ENCODE results near the gene ASTN2.

Gene ASTN2

GRCh38 chr9:116569111-116569510 is 845.7 kb downstream of the ASTN2 start:
- TF ChIP-seq GATA2 (IDR thresholded peaks at IDR 0.05; ENCODE audit: low read depth, low read length) = no peak
- TF ChIP-seq GATA3 (IDR thresholded peaks at IDR 0.05; ENCODE audit: low read depth, low read length) = no peak

- TF ChIP-seq GATA3 (IDR thresholded peaks at IDR 0.05; ENCODE audit: low read depth, low read length) = no peak
- no peak for TF ChIP-seq GATA2 (IDR thresholded peaks at IDR 0.05; ENCODE audit: low read depth, low read length)
These were observed 848.0 kb downstream of the ASTN2 start for GRCh38 chr9:116566677-116567488.

DNA sequence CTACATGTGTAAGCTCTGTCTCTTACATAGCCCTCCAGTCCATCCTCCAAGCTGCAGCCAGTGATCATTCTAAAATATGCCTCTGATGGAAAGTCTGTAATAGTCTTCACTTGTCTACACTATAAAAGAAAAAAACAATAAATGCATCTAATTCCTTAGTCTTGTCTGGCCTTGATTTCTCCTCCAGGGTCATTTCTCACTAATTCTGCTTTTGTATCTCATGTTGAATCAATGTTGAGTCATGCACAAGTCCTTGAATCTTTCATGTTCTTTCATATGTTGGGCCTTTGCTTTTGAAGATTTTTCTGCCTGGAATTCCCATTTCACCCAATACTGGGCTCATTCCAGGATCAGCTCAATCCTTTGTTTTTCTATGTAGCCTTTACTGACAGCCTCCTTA is 848.9 kb downstream of the ASTN2 start:
- TF ChIP-seq GATA3 (IDR thresholded peaks at IDR 0.05; ENCODE audit: low read depth, low read length) = no peak
- no peak for TF ChIP-seq GATA2 (IDR thresholded peaks at IDR 0.05; ENCODE audit: low read depth, low read length)

GRCh38 chr9:116564266-116564793 is 850.5 kb downstream of the ASTN2 start:
- TF ChIP-seq GATA3 (IDR thresholded peaks at IDR 0.05; ENCODE audit: low read depth, low read length) = no peak
- TF ChIP-seq GATA2 (IDR thresholded peaks at IDR 0.05; ENCODE audit: low read depth, low read length) = no peak

DNA sequence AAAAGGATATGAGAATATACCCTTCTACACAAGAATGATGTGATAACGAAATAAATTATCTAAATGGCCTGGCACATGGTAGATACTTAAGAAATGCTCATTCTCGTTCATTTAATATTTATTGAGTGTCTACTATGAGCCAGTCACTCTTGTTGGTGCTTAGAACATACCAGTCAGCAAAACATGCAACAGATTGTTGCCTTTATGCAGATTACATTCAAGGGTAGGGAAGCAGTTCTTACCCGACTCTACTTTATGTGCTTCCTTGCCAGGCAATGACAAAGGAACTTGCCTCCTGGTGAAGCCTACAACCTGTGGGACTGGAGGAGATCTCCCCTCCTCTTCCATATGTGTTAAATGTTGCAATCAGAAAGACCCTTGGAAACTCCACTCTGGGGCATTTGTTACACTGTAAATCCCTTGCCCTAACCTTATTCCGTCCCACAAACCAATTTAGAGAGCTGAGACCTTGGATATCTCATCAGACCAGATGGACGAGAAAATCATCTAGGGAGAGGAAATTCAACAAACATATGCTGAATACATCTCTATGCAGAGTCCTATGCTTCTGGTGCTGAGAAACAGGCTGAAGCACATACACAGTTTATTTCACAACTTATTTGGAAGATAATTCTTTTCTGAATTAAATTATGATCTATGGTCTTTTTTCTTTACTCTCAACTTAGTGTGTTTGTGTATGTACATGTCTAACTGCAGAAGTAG is 855.9 kb downstream of the ASTN2 start:
- TF ChIP-seq GATA3 (IDR thresholded peaks at IDR 0.05; ENCODE audit: low read depth, low read length) (no peak), GATA2 (IDR thresholded peaks at IDR 0.05; ENCODE audit: low read depth, low read length) (no peak)

DNA sequence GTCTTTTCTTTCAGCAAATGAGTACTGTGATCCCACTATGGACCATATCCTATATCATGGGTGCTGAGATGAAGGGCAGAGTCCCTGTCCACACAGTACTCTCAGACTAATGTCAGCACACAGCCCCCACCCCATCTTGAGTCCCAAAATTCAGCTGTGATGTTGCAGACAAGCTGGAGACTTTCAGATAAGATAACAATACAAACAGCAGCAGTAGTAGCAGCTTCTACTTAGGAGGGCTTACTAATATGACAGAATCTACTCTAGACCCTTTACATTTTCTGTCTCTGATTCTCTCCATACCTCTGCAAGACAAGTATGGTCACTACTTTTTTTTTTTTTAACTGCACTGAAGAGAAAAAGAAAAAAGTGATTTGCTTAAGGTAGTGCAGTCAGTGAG is 856.8 kb downstream of the ASTN2 start:
- no peak for TF ChIP-seq GATA2 (IDR thresholded peaks at IDR 0.05; ENCODE audit: low read depth, low read length)

GRCh38 chr9:116555556-116556155 is 859.2 kb downstream of the ASTN2 start:
- TF ChIP-seq GATA2 (IDR thresholded peaks at IDR 0.05; ENCODE audit: low read depth, low read length) (no peak), GATA3 (IDR thresholded peaks at IDR 0.05; ENCODE audit: low read depth, low read length) (no peak)

GRCh38 chr9:116555119-116555518 is 859.7 kb downstream of the ASTN2 start:
- TF ChIP-seq GATA2 (IDR thresholded peaks at IDR 0.05; ENCODE audit: low read depth, low read length) (no peak), GATA3 (IDR thresholded peaks at IDR 0.05; ENCODE audit: low read depth, low read length) (no peak)

DNA sequence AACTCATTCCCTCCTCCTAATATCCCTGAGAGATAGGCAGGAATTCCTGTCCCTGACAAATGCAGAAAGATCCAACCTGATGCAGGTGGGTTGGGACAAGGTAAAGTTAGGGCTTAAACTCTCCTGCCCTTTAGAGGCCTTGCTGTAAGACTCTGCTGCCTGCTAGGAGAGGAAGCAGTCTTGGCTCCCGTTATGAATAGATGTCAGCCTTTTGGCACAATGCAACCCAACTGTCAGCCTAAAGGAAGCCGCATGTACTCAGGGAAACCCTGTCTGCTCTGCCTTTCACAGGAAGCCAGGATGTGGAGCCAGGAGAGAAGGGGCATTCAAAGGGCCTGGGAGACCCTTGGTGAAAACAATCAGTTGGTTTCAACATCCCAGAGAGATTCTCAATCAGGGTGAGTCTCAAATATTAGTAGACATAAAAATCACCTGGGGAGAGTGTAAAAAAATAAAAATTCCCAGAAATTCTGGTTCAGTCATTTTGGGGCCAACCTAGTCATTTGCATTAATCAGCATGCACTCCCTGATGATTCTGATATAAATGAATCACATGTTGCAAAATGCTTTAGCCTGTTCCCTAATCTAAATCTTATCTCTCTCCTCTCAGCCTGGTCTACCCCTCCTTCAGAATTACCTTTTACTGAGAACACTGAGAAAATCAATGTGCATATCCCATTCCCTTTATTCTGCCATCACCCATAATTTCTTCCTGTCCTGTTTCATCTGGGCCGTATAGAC is 864.0 kb downstream of the ASTN2 start:
- TF ChIP-seq GATA3 (IDR thresholded peaks at IDR 0.05; ENCODE audit: low read depth, low read length) (no peak), GATA2 (IDR thresholded peaks at IDR 0.05; ENCODE audit: low read depth, low read length) (no peak)

DNA sequence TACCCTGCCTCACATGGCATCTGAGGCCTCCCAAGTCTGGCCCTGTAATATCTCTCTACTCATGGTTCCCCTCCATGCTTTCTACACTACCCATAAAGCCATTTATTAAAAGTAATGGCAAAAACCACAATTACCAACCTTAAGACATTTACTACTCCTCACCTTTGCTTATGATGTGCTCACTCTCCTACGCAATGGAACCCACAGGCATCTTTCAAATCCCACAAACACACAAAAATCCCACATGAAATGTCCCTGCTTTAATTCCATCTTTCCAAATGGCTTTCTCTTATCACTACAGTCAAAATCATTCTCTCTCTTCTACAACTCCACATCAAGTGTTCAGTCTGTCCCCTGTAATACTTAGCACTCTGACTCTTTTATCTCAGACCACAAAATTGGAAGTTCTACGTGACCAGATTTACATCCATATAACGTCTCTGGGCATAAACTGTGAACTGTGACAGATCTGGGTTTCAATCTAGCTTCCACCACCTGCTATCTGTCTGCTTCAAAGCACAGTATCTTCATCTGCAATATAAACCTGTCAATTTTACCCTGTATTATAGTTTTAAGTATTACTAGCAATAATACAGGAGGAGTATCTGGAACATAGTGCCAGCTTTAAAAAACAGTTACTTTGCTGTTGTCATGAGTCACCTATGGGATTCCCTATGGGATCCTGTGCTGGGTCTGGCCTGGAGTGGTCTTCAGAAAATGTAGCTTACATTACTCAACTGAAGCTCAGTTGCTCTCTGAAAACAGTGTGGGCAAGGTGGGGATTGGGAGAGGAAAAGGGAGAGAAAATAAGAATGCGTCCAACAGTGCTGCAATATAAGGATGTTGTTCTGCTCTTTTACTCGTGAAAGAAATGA is 864.8 kb downstream of the ASTN2 start:
- TF ChIP-seq GATA2 (IDR thresholded peaks at IDR 0.05; ENCODE audit: low read depth, low read length) (no peak), GATA3 (IDR thresholded peaks at IDR 0.05; ENCODE audit: low read depth, low read length) (no peak)

DNA sequence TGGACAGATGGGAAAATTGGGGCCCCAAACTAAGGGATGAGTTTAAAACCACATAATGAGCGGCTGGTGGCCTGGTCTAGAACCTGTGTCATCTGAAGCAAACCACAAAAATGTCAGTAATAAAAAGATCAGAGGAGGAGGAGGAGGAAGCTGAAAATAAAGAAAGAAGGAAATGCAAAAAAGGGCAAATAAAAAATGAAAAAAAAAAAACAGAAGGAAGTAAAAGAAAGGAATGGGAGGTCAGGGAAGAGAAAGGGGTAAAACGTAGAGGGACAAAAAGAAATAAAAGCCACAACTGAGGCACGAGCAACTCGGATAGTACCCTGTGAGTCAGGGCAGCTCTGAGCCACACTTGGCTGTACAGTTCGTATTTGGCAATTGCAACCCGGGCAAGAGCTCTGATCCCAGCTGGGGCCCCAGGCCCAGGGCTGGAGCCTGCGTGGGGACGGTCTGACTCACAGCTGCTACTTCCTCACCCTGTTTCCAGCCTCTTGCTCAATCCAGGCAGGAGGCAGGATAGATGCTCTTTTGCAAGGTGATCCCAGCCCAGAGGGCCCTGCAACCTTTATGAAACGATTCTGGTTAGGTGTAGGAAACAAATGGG is 865.7 kb downstream of the ASTN2 start:
- TF ChIP-seq GATA2 (IDR thresholded peaks at IDR 0.05; ENCODE audit: low read depth, low read length) = no peak
- TF ChIP-seq GATA3 (IDR thresholded peaks at IDR 0.05; ENCODE audit: low read depth, low read length) = no peak

- TF ChIP-seq GATA3 (IDR thresholded peaks at IDR 0.05; ENCODE audit: low read depth, low read length) (no peak), GATA2 (IDR thresholded peaks at IDR 0.05; ENCODE audit: low read depth, low read length) (no peak)
These were observed 867.0 kb downstream of the ASTN2 start for GRCh38 chr9:116547729-116548426.

Measured in SH-SY5Y (cell line).